GM12878 (cell line): ENCODE measurements around the gene SUSD1. TPM values are rescaled to one million over a fixed set of nuclear protein-coding genes. Genes with fewer than 3 reads are reported as not detected.

Source experiments
- ATF7 ChIP-seq: fragments of 450-650 bp; IDR thresholded peaks from 2 replicates; pipeline ENCODE4 v1.6.1; 2016; ENCODE audit warnings: low read depth, mild to moderate bottlenecking
- BMI1 ChIP-seq: fragments of 450-650 bp; IDR thresholded peaks from 2 replicates; pipeline ENCODE4 v1.6.1; 2016; ENCODE audit warnings: mild to moderate bottlenecking, moderate library complexity, borderline replicate concordance
- BRCA1 ChIP-seq: IDR thresholded peaks from 2 replicates; pipeline ENCODE4 v1.6.1; 2011; ENCODE audit warnings: low read depth, low read length, improper control_type of control experiment
- EP300 ChIP-seq, 2 experiments: fragments of 150-350 bp in 1 of 2; IDR thresholded peaks; 2 replicates each; pipeline ENCODE4 v1.6.1; 2011 to 2012; ENCODE audit warnings: low read depth in 2 of 2, low read length in 2 of 2, borderline replicate concordance in 1 of 2, improper control_type of control experiment in 1 of 2, inconsistent platforms in 1 of 2; ENCODE audit not compliant: control insufficient read depth in 1 of 2
- ESRRA ChIP-seq: IDR thresholded peaks from 2 replicates; pipeline ENCODE4 v1.6.1; 2012; ENCODE audit warnings: mild to moderate bottlenecking, low read length, improper control_type of control experiment
- GABPA ChIP-seq: IDR thresholded peaks from 2 replicates; pipeline ENCODE4 v1.6.1; 2014; ENCODE audit warnings: antibody characterized with exemption, low read depth, mild to moderate bottlenecking, inconsistent platforms
- MYB ChIP-seq: fragments of 150-350 bp; IDR thresholded peaks from 2 replicates; pipeline ENCODE4 v1.6.1; 2014; ENCODE audit warnings: mild to moderate bottlenecking, low read depth, low read length, borderline replicate concordance
- NRF1 ChIP-seq: conservative IDR thresholded peaks from 2 replicates; pipeline ENCODE4 v1.6.1; 2011; ENCODE audit warnings: mild to moderate bottlenecking, low read depth, low read length, improper control_type of control experiment
- POLR2AphosphoS2 ChIP-seq: IDR thresholded peaks from 2 replicates; pipeline ENCODE4 v1.6.1; 2011; ENCODE audit warnings: low read depth, mild to moderate bottlenecking, low read length, improper control_type of control experiment, moderate library complexity
- RAD21 ChIP-seq: IDR thresholded peaks from 2 replicates; pipeline ENCODE4 v1.6.1; 2011; ENCODE audit warnings: mild to moderate bottlenecking, low read depth, low read length, moderate library complexity; ENCODE audit not compliant: insufficient read depth
- SPI1 ChIP-seq: IDR thresholded peaks from 2 replicates; pipeline ENCODE4 v1.6.1; 2011; ENCODE audit warnings: low read depth, mild to moderate bottlenecking, low read length, moderate library complexity, borderline replicate concordance; ENCODE audit not compliant: insufficient read depth
- STAT3 ChIP-seq: IDR thresholded peaks from 2 replicates; pipeline ENCODE4 v1.6.1; 2011; ENCODE audit warnings: low read depth, low read length, improper control_type of control experiment
- YBX1 ChIP-seq: fragments of 450-650 bp; IDR thresholded peaks from 2 replicates; pipeline ENCODE4 v1.6.1; 2016; ENCODE audit warnings: antibody characterized with exemption
- YY1 ChIP-seq: IDR thresholded peaks from 2 replicates; pipeline ENCODE4 v1.6.1; 2011; ENCODE audit warnings: low read depth, mild to moderate bottlenecking, low read length
- ZNF687 ChIP-seq: fragments of 450-650 bp; IDR thresholded peaks from 2 replicates; pipeline ENCODE4 v1.6.1; 2017; ENCODE audit warnings: mild to moderate bottlenecking, moderate library complexity
- polyA plus RNA-seq, 11 experiments: library from polyadenylated mRNA; depleted of rRNA in 4 of 11; unstranded in 6 of 11; stranded (reverse) in 5 of 11; fragments of >200 nt; fragmentation: Nextera tagmentation in 4 of 11; fragmentation: Illumina TruSeq in 1 of 11; extraction: Ambion mirVana in 4 of 11; extraction: Trizol in 1 of 11; gene quantifications; 1 replicate in 1 of 11; 2 replicates in 10 of 11; pipeline versions ENCODE4 v1.2.1 to v1.2.3, GENCODE V29; 2011 to 2016; ENCODE audit warnings: inconsistent platforms in 2 of 11, missing spikeins in 2 of 11, low read depth in 1 of 11
- total RNA-seq, 4 experiments: library from RNA; depleted of rRNA in 3 of 4; stranded (reverse); fragments of >200 nt in 3 of 4; fragmentation: Illumina TruSeq in 1 of 4; extraction: Trizol in 1 of 4; gene quantifications; 2 replicates each; pipeline versions ENCODE4 v1.2.1 to v1.2.3, GENCODE V29; 2013 to 2021
- TF ChIP-seq, protein P1 (sequence below): fragments of 150-350 bp; IDR thresholded peaks from 2 replicates; pipeline ENCODE4 v1.6.1; 2014; ENCODE audit warnings: mild to moderate bottlenecking, low read depth, low read length
- TF ChIP-seq, protein P2 (sequence below): fragments of 450-650 bp; IDR thresholded peaks from 2 replicates; pipeline ENCODE4 v1.6.1; 2016; ENCODE audit warnings: mild to moderate bottlenecking, moderate library complexity, borderline replicate concordance
- TF ChIP-seq, protein P3 (sequence below): fragments of 450-650 bp; IDR thresholded peaks from 2 replicates; pipeline ENCODE4 v1.6.1; 2017; ENCODE audit warnings: low read depth, mild to moderate bottlenecking, moderate library complexity

SUSD1 gene
- total and polyA plus RNA-seq, 10 of the 15 experiments (the other 5 are each of a cell fraction or from before 2014, with no cell fraction given): 6.7 to 20.8 (median 13.2) TPM

- no peak for TF ChIP-seq STAT3
- TF ChIP-seq, protein P1, sequence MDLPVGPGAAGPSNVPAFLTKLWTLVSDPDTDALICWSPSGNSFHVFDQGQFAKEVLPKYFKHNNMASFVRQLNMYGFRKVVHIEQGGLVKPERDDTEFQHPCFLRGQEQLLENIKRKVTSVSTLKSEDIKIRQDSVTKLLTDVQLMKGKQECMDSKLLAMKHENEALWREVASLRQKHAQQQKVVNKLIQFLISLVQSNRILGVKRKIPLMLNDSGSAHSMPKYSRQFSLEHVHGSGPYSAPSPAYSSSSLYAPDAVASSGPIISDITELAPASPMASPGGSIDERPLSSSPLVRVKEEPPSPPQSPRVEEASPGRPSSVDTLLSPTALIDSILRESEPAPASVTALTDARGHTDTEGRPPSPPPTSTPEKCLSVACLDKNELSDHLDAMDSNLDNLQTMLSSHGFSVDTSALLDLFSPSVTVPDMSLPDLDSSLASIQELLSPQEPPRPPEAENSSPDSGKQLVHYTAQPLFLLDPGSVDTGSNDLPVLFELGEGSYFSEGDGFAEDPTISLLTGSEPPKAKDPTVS: no peak
- TF ChIP-seq BRCA1: no peak
- TF ChIP-seq, protein P2, sequence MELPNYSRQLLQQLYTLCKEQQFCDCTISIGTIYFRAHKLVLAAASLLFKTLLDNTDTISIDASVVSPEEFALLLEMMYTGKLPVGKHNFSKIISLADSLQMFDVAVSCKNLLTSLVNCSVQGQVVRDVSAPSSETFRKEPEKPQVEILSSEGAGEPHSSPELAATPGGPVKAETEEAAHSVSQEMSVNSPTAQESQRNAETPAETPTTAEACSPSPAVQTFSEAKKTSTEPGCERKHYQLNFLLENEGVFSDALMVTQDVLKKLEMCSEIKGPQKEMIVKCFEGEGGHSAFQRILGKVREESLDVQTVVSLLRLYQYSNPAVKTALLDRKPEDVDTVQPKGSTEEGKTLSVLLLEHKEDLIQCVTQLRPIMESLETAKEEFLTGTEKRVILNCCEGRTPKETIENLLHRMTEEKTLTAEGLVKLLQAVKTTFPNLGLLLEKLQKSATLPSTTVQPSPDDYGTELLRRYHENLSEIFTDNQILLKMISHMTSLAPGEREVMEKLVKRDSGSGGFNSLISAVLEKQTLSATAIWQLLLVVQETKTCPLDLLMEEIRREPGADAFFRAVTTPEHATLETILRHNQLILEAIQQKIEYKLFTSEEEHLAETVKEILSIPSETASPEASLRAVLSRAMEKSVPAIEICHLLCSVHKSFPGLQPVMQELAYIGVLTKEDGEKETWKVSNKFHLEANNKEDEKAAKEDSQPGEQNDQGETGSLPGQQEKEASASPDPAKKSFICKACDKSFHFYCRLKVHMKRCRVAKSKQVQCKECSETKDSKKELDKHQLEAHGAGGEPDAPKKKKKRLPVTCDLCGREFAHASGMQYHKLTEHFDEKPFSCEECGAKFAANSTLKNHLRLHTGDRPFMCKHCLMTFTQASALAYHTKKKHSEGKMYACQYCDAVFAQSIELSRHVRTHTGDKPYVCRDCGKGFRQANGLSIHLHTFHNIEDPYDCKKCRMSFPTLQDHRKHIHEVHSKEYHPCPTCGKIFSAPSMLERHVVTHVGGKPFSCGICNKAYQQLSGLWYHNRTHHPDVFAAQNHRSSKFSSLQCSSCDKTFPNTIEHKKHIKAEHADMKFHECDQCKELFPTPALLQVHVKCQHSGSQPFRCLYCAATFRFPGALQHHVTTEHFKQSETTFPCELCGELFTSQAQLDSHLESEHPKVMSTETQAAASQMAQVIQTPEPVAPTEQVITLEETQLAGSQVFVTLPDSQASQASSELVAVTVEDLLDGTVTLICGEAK: no peak
- TF ChIP-seq EP300 (IDR thresholded peaks at IDR 0.05; ENCODE audit: borderline replicate concordance in 1 of 2, control insufficient read depth in 1 of 2, low read depth in 2 of 2, low read length in 2 of 2): no peak; a peak in 1 of 4 replicates
- TF ChIP-seq POLR2AphosphoS2: no peak
- TF ChIP-seq YBX1: no peak
- TF ChIP-seq ESRRA: no peak
- TF ChIP-seq RAD21: no peak
- TF ChIP-seq YY1: no peak
- TF ChIP-seq SPI1: no peak
- TF ChIP-seq, protein P3, sequence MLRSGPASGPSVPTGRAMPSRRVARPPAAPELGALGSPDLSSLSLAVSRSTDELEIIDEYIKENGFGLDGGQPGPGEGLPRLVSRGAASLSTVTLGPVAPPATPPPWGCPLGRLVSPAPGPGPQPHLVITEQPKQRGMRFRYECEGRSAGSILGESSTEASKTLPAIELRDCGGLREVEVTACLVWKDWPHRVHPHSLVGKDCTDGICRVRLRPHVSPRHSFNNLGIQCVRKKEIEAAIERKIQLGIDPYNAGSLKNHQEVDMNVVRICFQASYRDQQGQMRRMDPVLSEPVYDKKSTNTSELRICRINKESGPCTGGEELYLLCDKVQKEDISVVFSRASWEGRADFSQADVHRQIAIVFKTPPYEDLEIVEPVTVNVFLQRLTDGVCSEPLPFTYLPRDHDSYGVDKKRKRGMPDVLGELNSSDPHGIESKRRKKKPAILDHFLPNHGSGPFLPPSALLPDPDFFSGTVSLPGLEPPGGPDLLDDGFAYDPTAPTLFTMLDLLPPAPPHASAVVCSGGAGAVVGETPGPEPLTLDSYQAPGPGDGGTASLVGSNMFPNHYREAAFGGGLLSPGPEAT: no peak
- no peak for TF ChIP-seq ATF7
- TF ChIP-seq GABPA: no peak
- TF ChIP-seq MYB: no peak
- TF ChIP-seq ZNF687: no peak
- no peak for TF ChIP-seq NRF1
- no peak for TF ChIP-seq BMI1
These were observed 49.5 kb upstream of the SUSD1 start (continued) for GRCh38 chr9:112224401-112225289.
